ENCODE results near the gene TTC39A.
"Not testable (repeated sequence)": the region's sequence is repeated elsewhere in the genome, so short reads cannot be mapped to it uniquely, and the experiment has no call there.

TTC39A gene

GRCh38 chr1:51325391-51325790, 5.0 kb downstream of the TTC39A start:
- TF ChIP-seq CTCF (IDR thresholded peaks at IDR 0.05; ENCODE audit: borderline replicate concordance, control extremely low read depth, extremely low read depth, insufficient read depth, missing control alignments) = no peak
- DNase-seq (ENCODE audit: low spot score) = no peak
- in situ Hi-C loops (cut with MboI; ENCODE audit: low sequenced_read_pairs, unreplicated experiment) = no loop called here

- DNase-seq (ENCODE audit: low spot score); in situ Hi-C loops (cut with MboI; ENCODE audit: low sequenced_read_pairs, unreplicated experiment): not testable (repeated sequence)
Observed at GRCh38 chr1:51325011-51325385, 5.4 kb downstream of the TTC39A start.

GRCh38 chr1:51324251-51325010, 5.9 kb downstream of the TTC39A start:
- TF ChIP-seq CTCF (IDR thresholded peaks at IDR 0.05; ENCODE audit: borderline replicate concordance, control extremely low read depth, extremely low read depth, insufficient read depth, missing control alignments) = no peak
- no peak for DNase-seq (ENCODE audit: low spot score)
- in situ Hi-C loops (cut with MboI; ENCODE audit: low sequenced_read_pairs, unreplicated experiment) = no loop called here

GRCh38 chr1:51323778-51324177, 6.6 kb downstream of the TTC39A start:
- TF ChIP-seq CTCF (IDR thresholded peaks at IDR 0.05; ENCODE audit: borderline replicate concordance, control extremely low read depth, extremely low read depth, insufficient read depth, missing control alignments) = no peak
- DNase-seq (ENCODE audit: low spot score) = no peak
- in situ Hi-C loops (cut with MboI; ENCODE audit: low sequenced_read_pairs, unreplicated experiment) = no loop called here

GRCh38 chr1:51322417-51323101, 7.8 kb downstream of the TTC39A start:
- in situ Hi-C loops (cut with MboI; ENCODE audit: low sequenced_read_pairs, unreplicated experiment) = no loop called here
- TF ChIP-seq CTCF (IDR thresholded peaks at IDR 0.05; ENCODE audit: borderline replicate concordance, control extremely low read depth, extremely low read depth, insufficient read depth, missing control alignments) = no peak
- DNase-seq (ENCODE audit: low spot score) = no peak

GRCh38 chr1:51321924-51322280, 8.5 kb downstream of the TTC39A start:
- in situ Hi-C loops (cut with MboI; ENCODE audit: low sequenced_read_pairs, unreplicated experiment) = no loop called here
- no peak for DNase-seq (ENCODE audit: low spot score)
- no peak for TF ChIP-seq CTCF (IDR thresholded peaks at IDR 0.05; ENCODE audit: borderline replicate concordance, control extremely low read depth, extremely low read depth, insufficient read depth, missing control alignments)

Measured in GM13976 (cell line).